Activated T-cell treated with anti-CD3 and anti-CD28 coated beads for 48 hours (primary cell): Measurements from ENCODE around the gene ZSWIM7.
"Not testable (repeated sequence)": the region's sequence is repeated elsewhere in the genome, so short reads cannot be mapped to it uniquely, and the experiment has no call there.

Source experiments
- DNase-seq: peaks from one replicate; pipeline ENCODE4 v3.0.0-alpha.2; 2020; ENCODE audit warnings: low read depth

ZSWIM7 gene

GRCh38 chr17:15957206-15957605 lies 42.3 kb downstream of the ZSWIM7 start:
- peak; percentile 38 for DNase-seq

GRCh38 chr17:15955793-15956541 lies 43.5 kb downstream of the ZSWIM7 start:
- DNase-seq = no peak

- DNase-seq = no peak
Observed at GRCh38 chr17:15954222-15954621, 45.3 kb downstream of the ZSWIM7 start.

GRCh38 chr17:15952916-15953790 lies 46.4 kb downstream of the ZSWIM7 start:
- no peak for DNase-seq

GRCh38 chr17:15952048-15952532 lies 47.4 kb downstream of the ZSWIM7 start:
- no peak for DNase-seq

GRCh38 chr17:15951368-15952047 lies 48.0 kb downstream of the ZSWIM7 start:
- DNase-seq = no peak

GRCh38 chr17:15947976-15948752 lies 51.3 kb downstream of the ZSWIM7 start:
- DNase-seq = no peak

- DNase-seq = no peak
Observed at GRCh38 chr17:15947271-15947670, 52.2 kb downstream of the ZSWIM7 start.

- no peak for DNase-seq
Observed at GRCh38 chr17:15946611-15947120, 52.8 kb downstream of the ZSWIM7 start.

- peak; percentile 25 for DNase-seq
Observed at GRCh38 chr17:15945527-15946191, 53.8 kb downstream of the ZSWIM7 start.

- peak; percentile 54 for DNase-seq
Observed at GRCh38 chr17:15944759-15945526, 54.6 kb downstream of the ZSWIM7 start, which contains the start of gene ADORA2B. Gene ADORA2B (plus strand): TSS chr17:15945130. CDS start chr17:15945249, 119 bp downstream.

- DNase-seq = no peak
Observed at GRCh38 chr17:15943971-15944758, 55.3 kb downstream of the ZSWIM7 start.

GRCh38 chr17:15942207-15942833 lies 57.2 kb downstream of the ZSWIM7 start:
- no peak for DNase-seq

- DNase-seq = no peak
Observed at GRCh38 chr17:15941781-15942180, 57.7 kb downstream of the ZSWIM7 start.

- not testable (repeated sequence) for DNase-seq
Observed at GRCh38 chr17:15936481-15936880, 63.0 kb downstream of the ZSWIM7 start.

GRCh38 chr17:15935891-15936290 lies 63.6 kb downstream of the ZSWIM7 start:
- DNase-seq = no peak

- no peak for DNase-seq
Observed at GRCh38 chr17:15934866-15935265, 64.6 kb downstream of the ZSWIM7 start.

GRCh38 chr17:15931394-15931793 lies 68.1 kb downstream of the ZSWIM7 start:
- no peak for DNase-seq

GRCh38 chr17:15930426-15930825 lies 69.1 kb downstream of the ZSWIM7 start:
- no peak for DNase-seq
